ENCODE measurements around the gene DLEC1.

Gene DLEC1

GRCh38 chr3:38039101-38039898, at the start of gene DLEC1:
TSS of gene DLEC1 (plus strand) at chr3:38039208. CDS start at chr3:38039226, 18 bp downstream.
- in situ Hi-C loops (cut with HindIII; ENCODE audit: low pct_ligation_motif_present, low pct_unique_long_range_greater_than_20kb, low sequenced_read_pairs), result no loop called here
- no peak for DNase-seq

GRCh38 chr3:37989821-37990480, 49.1 kb upstream of the DLEC1 start:
- in situ Hi-C loops (cut with HindIII; ENCODE audit: low pct_ligation_motif_present, low pct_unique_long_range_greater_than_20kb, low sequenced_read_pairs), result no loop called here
- no peak for DNase-seq

- in situ Hi-C loops (cut with HindIII; ENCODE audit: low pct_ligation_motif_present, low pct_unique_long_range_greater_than_20kb, low sequenced_read_pairs), result no loop called here
- no peak for DNase-seq
Observed at GRCh38 chr3:37990527-37990926, 48.5 kb upstream of the DLEC1 start, which contains the start of gene VILL. TSS of gene VILL (plus strand) at chr3:37990786. CDS start at chr3:37993673, 2,887 bp downstream.

GRCh38 chr3:37991109-37991508, 47.9 kb upstream of the DLEC1 start:
- DNase-seq, result no peak
- in situ Hi-C loops (cut with HindIII; ENCODE audit: low pct_ligation_motif_present, low pct_unique_long_range_greater_than_20kb, low sequenced_read_pairs), result no loop called here

- DNase-seq, result no peak
Observed at GRCh38 chr3:37991823-37992222, 47.2 kb upstream of the DLEC1 start.

GRCh38 chr3:37992271-37993066, 46.5 kb upstream of the DLEC1 start:
- in situ Hi-C loops (cut with HindIII; ENCODE audit: low pct_ligation_motif_present, low pct_unique_long_range_greater_than_20kb, low sequenced_read_pairs), result no loop called here
- no peak for DNase-seq

More at GRCh38 chr3:37991823-37992222, 47.2 kb upstream of the DLEC1 start:
- in situ Hi-C loops (cut with HindIII; ENCODE audit: low pct_ligation_motif_present, low pct_unique_long_range_greater_than_20kb, low sequenced_read_pairs), result no loop called here

- no peak for DNase-seq
Observed at GRCh38 chr3:37993067-37993455, 45.9 kb upstream of the DLEC1 start.

GRCh38 chr3:37993460-37993819, 45.6 kb upstream of the DLEC1 start:
- in situ Hi-C loops (cut with HindIII; ENCODE audit: low pct_ligation_motif_present, low pct_unique_long_range_greater_than_20kb, low sequenced_read_pairs), result no loop called here

More at GRCh38 chr3:37993067-37993455, 45.9 kb upstream of the DLEC1 start:
- in situ Hi-C loops (cut with HindIII; ENCODE audit: low pct_ligation_motif_present, low pct_unique_long_range_greater_than_20kb, low sequenced_read_pairs), result no loop called here

GRCh38 chr3:37993820-37994638, 45.0 kb upstream of the DLEC1 start:
- in situ Hi-C loops (cut with HindIII; ENCODE audit: low pct_ligation_motif_present, low pct_unique_long_range_greater_than_20kb, low sequenced_read_pairs), result no loop called here
- DNase-seq, result peak; percentile 79

More at GRCh38 chr3:37993460-37993819, 45.6 kb upstream of the DLEC1 start:
- DNase-seq, result no peak

- in situ Hi-C loops (cut with HindIII; ENCODE audit: low pct_ligation_motif_present, low pct_unique_long_range_greater_than_20kb, low sequenced_read_pairs), result no loop called here
Observed at GRCh38 chr3:37994639-37994972, 44.4 kb upstream of the DLEC1 start.

GRCh38 chr3:37995652-37996641, 43.1 kb upstream of the DLEC1 start:
- no peak for DNase-seq
- in situ Hi-C loops (cut with HindIII; ENCODE audit: low pct_ligation_motif_present, low pct_unique_long_range_greater_than_20kb, low sequenced_read_pairs), result no loop called here

More at GRCh38 chr3:37994639-37994972, 44.4 kb upstream of the DLEC1 start:
- DNase-seq, result no peak

GRCh38 chr3:37996785-37997301, 42.2 kb upstream of the DLEC1 start:
- peak; percentile 78 for DNase-seq
- in situ Hi-C loops (cut with HindIII; ENCODE audit: low pct_ligation_motif_present, low pct_unique_long_range_greater_than_20kb, low sequenced_read_pairs), result no loop called here

- no peak for DNase-seq
- in situ Hi-C loops (cut with HindIII; ENCODE audit: low pct_ligation_motif_present, low pct_unique_long_range_greater_than_20kb, low sequenced_read_pairs), result no loop called here
Observed at GRCh38 chr3:37997342-37997741, 41.7 kb upstream of the DLEC1 start.

GRCh38 chr3:37997791-37998370, 41.1 kb upstream of the DLEC1 start:
- in situ Hi-C loops (cut with HindIII; ENCODE audit: low pct_ligation_motif_present, low pct_unique_long_range_greater_than_20kb, low sequenced_read_pairs), result no loop called here

GRCh38 chr3:37999836-38000235, 39.2 kb upstream of the DLEC1 start:
- DNase-seq, result no peak
- in situ Hi-C loops (cut with HindIII; ENCODE audit: low pct_ligation_motif_present, low pct_unique_long_range_greater_than_20kb, low sequenced_read_pairs), result no loop called here

More at GRCh38 chr3:37997791-37998370, 41.1 kb upstream of the DLEC1 start:
- DNase-seq, result no peak

- in situ Hi-C loops (cut with HindIII; ENCODE audit: low pct_ligation_motif_present, low pct_unique_long_range_greater_than_20kb, low sequenced_read_pairs), result no loop called here
Observed at GRCh38 chr3:38000242-38000916, 38.6 kb upstream of the DLEC1 start.

More at GRCh38 chr3:38000242-38000916, 38.6 kb upstream of the DLEC1 start:
- DNase-seq, result no peak
